GM12872 (cell line): ENCODE measurements around the gene SPAG9.

ENCODE experiments used
- TF ChIP-seq, protein P1 (sequence below): IDR thresholded peaks from 3 replicates; pipeline ENCODE4 v1.5.1; 2011; ENCODE audit warnings: low read depth, mild to moderate bottlenecking, low read length, moderate library complexity; ENCODE audit not compliant: insufficient read depth

The SPAG9 gene

DNA sequence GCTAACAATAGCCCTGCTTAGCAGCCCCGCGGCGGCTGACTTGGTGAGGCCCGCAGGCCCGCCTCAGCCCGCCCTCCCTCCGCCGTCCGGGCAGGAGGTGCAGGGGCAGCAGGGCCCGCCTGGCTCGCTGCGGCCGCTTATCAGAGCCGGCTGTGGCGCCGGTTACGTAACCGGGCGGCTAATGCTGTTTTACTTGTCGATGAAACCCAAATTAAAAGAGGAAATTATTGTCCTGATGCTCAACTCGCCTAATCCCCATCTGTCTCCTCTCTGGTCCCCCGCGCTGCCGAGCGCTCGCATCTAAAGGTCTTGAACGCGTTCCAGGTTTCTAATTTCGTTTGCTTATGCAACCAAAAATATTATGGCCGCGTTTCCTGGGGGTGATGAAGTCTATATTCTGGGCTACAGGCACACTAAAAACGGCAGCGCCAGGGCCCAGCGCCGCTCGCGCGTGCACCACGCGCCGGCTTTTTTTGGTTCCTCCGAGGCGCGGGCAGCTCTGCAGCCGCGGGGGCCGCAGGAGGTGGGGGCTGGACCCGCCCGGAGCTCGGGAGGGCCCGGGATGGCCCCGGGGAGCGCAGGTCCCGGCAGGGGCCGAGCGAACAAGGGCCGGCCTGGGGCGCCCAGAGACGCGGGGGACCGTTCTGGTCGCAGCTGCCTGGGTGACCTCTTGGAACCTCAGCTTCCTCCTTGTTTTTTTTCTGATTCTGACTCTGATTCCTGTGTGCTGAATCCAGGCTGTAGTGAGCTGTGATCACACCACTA lies 189.3 kb downstream of the SPAG9 start:
- TF ChIP-seq, protein P1, sequence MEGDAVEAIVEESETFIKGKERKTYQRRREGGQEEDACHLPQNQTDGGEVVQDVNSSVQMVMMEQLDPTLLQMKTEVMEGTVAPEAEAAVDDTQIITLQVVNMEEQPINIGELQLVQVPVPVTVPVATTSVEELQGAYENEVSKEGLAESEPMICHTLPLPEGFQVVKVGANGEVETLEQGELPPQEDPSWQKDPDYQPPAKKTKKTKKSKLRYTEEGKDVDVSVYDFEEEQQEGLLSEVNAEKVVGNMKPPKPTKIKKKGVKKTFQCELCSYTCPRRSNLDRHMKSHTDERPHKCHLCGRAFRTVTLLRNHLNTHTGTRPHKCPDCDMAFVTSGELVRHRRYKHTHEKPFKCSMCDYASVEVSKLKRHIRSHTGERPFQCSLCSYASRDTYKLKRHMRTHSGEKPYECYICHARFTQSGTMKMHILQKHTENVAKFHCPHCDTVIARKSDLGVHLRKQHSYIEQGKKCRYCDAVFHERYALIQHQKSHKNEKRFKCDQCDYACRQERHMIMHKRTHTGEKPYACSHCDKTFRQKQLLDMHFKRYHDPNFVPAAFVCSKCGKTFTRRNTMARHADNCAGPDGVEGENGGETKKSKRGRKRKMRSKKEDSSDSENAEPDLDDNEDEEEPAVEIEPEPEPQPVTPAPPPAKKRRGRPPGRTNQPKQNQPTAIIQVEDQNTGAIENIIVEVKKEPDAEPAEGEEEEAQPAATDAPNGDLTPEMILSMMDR, result no peak

DNA sequence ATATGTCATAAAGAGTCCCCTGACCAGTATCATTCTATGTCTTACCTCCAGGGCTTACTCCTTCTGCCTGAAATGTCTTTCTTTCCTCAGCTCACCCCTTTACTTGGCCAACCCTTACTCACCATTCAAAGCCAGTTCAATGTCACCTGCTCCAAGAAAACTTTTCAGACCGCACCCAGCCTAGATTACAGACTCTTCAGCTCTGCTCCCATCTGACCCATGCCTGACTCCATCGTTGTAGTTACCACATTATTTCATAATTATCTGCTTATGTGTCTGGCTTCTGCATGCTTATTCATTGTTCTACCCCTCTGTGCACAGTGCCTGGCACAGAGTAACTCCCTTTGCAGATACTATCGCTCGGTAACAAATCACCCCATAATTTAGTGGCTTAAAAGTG lies 192.0 kb downstream of the SPAG9 start:
- TF ChIP-seq, protein P1, result no peak

DNA sequence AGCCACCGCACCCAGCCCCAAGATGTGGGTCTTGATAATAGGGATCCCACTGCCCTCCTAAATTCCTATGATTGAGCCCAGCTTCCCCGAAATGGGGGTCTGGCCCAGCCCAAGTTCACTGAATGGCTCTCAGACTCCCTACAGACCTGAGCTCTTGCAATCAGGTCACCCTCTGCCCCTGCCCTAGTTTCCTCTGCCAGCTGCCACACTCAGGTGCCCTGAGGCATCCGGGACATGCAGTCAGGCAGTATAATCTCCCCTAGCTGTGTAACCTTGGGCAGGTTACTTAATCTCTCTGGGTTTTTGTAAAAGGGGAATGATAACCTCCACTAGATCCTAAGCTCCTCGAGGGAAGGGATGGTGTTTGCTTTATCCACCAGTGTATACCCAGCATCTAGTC lies 193.4 kb downstream of the SPAG9 start:
- TF ChIP-seq, protein P1, result no peak

DNA sequence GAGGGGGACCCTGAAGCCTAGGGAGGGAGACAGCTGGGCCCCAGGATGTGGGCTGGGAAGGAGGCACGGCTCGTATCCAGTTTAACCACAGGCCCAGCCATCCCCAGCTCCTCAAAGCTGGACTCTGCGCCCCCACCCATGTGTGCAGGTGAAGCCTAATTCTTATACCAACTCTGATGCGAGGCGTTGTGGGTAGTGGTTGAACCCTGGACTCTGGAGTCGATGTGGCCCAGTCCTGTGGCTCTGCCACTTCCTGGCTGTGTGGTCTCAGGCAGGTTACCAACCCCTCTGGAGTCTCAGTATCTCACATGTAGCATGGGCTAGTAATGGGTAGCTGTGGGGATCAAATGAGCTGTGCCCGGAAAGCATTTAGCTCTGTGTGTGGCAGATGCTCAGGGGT lies 194.1 kb downstream of the SPAG9 start:
- TF ChIP-seq, protein P1, result no peak

DNA sequence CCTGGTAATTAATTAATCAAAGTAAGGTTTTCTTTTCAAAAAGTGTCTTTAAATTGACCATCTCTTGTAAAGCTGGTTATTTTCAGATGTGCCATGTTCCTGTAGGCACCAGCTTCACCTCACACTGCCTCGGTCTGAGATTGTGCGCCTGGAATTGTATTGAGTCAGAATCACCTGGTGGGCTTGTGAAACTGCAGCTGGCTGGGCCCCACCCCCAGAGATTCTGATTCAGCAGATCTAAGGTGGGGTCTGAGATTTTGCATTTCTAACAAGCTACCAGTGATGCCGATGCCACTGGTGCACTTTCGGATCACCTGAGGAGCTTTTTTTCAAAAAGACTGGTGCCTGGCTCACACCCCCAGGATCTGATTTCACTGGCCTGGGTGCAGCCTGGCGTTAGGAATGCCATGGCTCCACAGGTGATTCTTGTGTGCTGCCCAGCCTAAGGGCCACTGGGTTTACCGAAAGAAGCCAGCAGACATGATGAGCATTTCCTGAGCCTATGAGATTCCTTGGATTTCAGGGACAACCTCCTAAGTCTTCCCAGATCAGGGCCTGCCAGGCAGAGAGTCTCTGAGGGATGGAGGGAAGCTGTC lies 195.3 kb downstream of the SPAG9 start:
- TF ChIP-seq, protein P1, result no peak

DNA sequence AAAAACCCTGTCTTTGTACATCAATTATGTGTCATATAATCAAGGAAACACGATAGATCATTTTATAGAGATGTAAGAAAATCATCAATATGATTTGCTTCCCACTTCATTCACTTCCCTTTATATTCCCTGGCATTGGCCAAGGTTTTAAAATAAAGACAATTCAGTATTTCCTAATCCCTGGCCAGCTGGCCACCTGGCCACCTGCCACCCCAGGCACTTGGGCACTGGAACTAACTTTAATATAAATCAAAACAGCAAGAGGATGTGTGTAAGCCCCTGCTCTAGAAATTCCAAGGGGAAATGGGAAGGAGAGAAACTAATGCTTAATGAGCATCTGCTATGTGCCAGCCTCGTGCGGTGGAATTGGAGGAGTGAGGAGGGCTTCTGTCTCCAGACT lies 195.9 kb downstream of the SPAG9 start:
- TF ChIP-seq, protein P1, result no peak

DNA sequence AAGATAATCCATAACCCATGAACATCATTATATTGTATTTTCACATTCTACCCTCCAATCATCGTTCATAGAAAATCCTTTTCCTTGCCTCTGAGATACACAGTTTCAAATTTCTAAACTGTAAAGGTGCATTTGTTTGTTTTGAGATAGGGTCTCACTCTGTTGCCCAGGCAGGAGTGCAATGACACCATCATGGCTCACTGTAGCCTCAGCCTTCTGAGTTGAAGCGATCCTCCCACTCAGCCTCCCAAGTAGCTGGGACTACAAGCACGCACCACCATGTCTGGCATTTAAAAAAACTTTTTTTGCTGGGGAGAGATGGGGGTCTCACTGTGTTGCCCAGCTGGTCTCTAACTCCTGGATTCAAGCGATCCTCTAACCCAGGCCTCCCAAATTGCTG lies 196.4 kb downstream of the SPAG9 start:
- TF ChIP-seq, protein P1, result no peak
